K562 (cell line): ENCODE measurements around the gene PDE4D.

Experiments
- CTCF ChIP-seq, 3 experiments: IDR thresholded peaks in 2 of 3; conservative IDR thresholded peaks in 1 of 3; 2 replicates each; pipeline ENCODE4 v1.5.1; 2011 to 2012; ENCODE audit warnings: low read length in 3 of 3, mild to moderate bottlenecking in 3 of 3, control low read depth in 2 of 3, improper control_type of control experiment in 1 of 3, inconsistent platforms in 1 of 3, low read depth in 1 of 3, mixed read lengths in 1 of 3, moderate library complexity in 1 of 3; ENCODE audit not compliant: insufficient read depth in 2 of 3
- GATA2 ChIP-seq: sonication (generic); formaldehyde crosslinking; IDR thresholded peaks from 2 replicates; pipeline ENCODE4 v1.4.0; 2020; ENCODE audit warnings: mild to moderate bottlenecking, missing genetic modification reagents
- POLR2G ChIP-seq: fragments of 200-400 bp; formaldehyde crosslinking; IDR thresholded peaks from 2 replicates; pipeline ENCODE4 v1.6.1; 2017; ENCODE audit warnings: low read depth, mild to moderate bottlenecking, antibody characterized with exemption, low read length, moderate library complexity
- SIN3A ChIP-seq, 2 experiments: fragments of 150-350 bp in 1 of 2; IDR thresholded peaks; 2 replicates each; pipeline ENCODE4 v1.6.1; 2011 to 2016; ENCODE audit warnings: borderline replicate concordance in 2 of 2, low read depth in 2 of 2, low read length in 2 of 2, mild to moderate bottlenecking in 2 of 2, moderate library complexity in 2 of 2; ENCODE audit not compliant: control insufficient read depth in 1 of 2

DNA sequence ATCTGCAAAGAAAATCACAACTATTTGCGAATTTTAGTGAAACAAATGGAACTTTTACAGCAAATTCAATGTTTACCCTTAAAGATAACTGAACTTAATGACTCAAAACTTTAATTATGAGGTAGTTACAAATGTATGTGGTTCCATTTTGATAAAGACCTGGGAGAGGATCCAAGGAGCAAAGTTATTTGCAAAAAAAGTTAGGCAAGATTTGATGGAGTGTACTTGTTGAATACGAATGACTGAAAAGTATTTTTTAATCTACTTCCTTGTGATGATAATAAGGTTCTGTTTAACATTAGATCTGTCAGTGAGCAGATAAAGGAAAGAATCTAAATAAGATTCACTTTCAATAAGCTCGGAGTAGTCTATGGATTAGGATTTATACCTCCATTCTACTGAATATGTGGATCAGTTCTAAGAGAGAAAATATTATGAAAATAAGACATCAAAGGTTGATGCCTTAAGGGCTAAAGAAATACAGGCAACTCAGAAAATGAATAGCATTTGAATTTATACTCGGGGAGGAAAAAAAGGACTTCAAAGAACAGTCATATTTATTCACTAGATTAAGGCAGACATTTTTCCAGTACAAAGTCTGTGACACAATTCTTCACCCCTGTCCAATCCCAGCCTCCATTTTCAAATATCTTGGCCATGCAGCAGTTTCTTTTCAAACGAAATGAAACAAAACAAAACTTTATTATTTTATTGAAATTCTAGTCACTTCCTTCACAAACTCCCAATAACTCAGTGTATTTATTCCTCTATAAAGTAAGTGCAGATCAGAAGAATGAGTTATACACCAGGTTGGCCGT lies 199.8 kb downstream of the PDE4D start:
- no peak for TF ChIP-seq POLR2G
- TF ChIP-seq SIN3A (IDR thresholded peaks at IDR 0.05; ENCODE audit: borderline replicate concordance in 2 of 2, control insufficient read depth in 1 of 2, low read depth in 2 of 2, low read length in 2 of 2), result no peak
- no peak for TF ChIP-seq CTCF (IDR thresholded peaks at IDR 0.05 in 2 of 3, conservative IDR thresholded peaks at IDR 0.05 in 1 of 3; ENCODE audit: insufficient read depth in 2 of 3, low read depth in 1 of 3, low read length in 3 of 3)
- no peak for TF ChIP-seq GATA2 (CRISPR knock-in tag)
